ENCODE results near the gene MCHR2.

Gene MCHR2

DNA sequence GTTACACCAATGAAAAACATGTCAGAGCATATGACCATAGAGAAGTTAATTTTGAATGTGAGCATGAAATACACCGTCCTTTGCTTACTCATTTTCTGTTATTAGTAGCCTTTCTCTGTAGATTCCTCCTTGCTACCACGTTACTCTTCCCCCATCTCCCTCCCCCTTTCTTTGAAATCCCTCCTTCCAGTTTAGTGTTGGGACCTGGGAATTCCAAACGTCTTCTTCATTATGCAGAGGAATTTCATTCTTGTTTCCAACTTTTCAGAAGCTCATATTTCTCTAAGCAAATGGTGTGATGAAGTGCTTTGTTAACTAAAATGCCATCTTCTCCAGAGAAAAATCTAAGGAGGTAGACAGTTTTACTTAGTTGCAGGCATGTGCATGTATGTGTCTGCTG is 122.4 kb downstream of the MCHR2 start:
- no peak overlapping the region for H3K4me3 ChIP-seq (ENCODE audit: low read depth, low read length)
- ChIA-PET POLR2A (no interaction called here), CTCF (interaction anchor here (5.7 to 10.6 kb wide), 2 partner anchors 227 to 234 kb away, joined by 65 to 350 read pairs; no protein-coding TSS in a partner anchor)
- TF ChIP-seq, protein P1, sequence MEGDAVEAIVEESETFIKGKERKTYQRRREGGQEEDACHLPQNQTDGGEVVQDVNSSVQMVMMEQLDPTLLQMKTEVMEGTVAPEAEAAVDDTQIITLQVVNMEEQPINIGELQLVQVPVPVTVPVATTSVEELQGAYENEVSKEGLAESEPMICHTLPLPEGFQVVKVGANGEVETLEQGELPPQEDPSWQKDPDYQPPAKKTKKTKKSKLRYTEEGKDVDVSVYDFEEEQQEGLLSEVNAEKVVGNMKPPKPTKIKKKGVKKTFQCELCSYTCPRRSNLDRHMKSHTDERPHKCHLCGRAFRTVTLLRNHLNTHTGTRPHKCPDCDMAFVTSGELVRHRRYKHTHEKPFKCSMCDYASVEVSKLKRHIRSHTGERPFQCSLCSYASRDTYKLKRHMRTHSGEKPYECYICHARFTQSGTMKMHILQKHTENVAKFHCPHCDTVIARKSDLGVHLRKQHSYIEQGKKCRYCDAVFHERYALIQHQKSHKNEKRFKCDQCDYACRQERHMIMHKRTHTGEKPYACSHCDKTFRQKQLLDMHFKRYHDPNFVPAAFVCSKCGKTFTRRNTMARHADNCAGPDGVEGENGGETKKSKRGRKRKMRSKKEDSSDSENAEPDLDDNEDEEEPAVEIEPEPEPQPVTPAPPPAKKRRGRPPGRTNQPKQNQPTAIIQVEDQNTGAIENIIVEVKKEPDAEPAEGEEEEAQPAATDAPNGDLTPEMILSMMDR (IDR thresholded peaks at IDR 0.05; ENCODE audit: insufficient read depth, low read length, missing control alignments) = no peak
- DNase-seq (ENCODE audit: low read depth, low spot score) = no peak

Data from AG04449 (cell line).